NOMO-1 treated with DMSO at 0.1 percent for 48 hours (cell line): ENCODE data around the gene CGREF1.

Experiments used
- DNase-seq: peaks from one replicate; lab custom pipeline; 2025; ENCODE audit not compliant: unreplicated experiment; lab: John Stamatoyannopoulos, UW

CGREF1 gene

GRCh38 chr2:27118525-27119329, at the start of gene CGREF1:
Gene CGREF1 (minus strand): TSS chr2:27119128. CDS start chr2:27104366, 14,762 bp downstream.
- no peak for DNase-seq

GRCh38 chr2:27164960-27165763, 46.2 kb upstream of the CGREF1 start:
- DNase-seq: no peak

- no peak for DNase-seq
Observed at GRCh38 chr2:27162151-27163121, 43.5 kb upstream of the CGREF1 start.

GRCh38 chr2:27160191-27160590, 41.3 kb upstream of the CGREF1 start:
- no peak for DNase-seq

GRCh38 chr2:27159271-27159670, 40.3 kb upstream of the CGREF1 start:
- DNase-seq: no peak

- DNase-seq: no peak
Observed at GRCh38 chr2:27158468-27158867, 39.5 kb upstream of the CGREF1 start.

- DNase-seq: no peak
Observed at GRCh38 chr2:27155069-27155520, 36.2 kb upstream of the CGREF1 start.

GRCh38 chr2:27154488-27154887, 35.6 kb upstream of the CGREF1 start:
- DNase-seq: no peak

GRCh38 chr2:27152796-27153464, 34.0 kb upstream of the CGREF1 start:
- DNase-seq: no peak

- DNase-seq: no peak
Observed at GRCh38 chr2:27152102-27152795, 33.3 kb upstream of the CGREF1 start.

GRCh38 chr2:27150639-27151230, 31.8 kb upstream of the CGREF1 start:
- peak; percentile 59 for DNase-seq

- no peak for DNase-seq
Observed at GRCh38 chr2:27149570-27150405, 30.9 kb upstream of the CGREF1 start.

- no peak for DNase-seq
Observed at GRCh38 chr2:27148801-27149439, 30.0 kb upstream of the CGREF1 start, which contains the start of gene TCF23. Gene TCF23 (plus strand): TSS chr2:27149004. CDS start chr2:27149134, 130 bp downstream.

GRCh38 chr2:27147935-27148334, 29.0 kb upstream of the CGREF1 start:
- DNase-seq: no peak

- DNase-seq: no peak
Observed at GRCh38 chr2:27145682-27146081, 26.8 kb upstream of the CGREF1 start.

GRCh38 chr2:27143285-27143684, 24.4 kb upstream of the CGREF1 start:
- DNase-seq: no peak

GRCh38 chr2:27139310-27139709, 20.4 kb upstream of the CGREF1 start, which contains the start of gene PRR30:
Gene PRR30 (minus strand): TSS chr2:27139410. CDS start chr2:27138329, 1,081 bp downstream.
- no peak for DNase-seq

- no peak for DNase-seq
Observed at GRCh38 chr2:27138111-27138510, 19.2 kb upstream of the CGREF1 start.
